Gastrocnemius medialis (tissue), 4 donors: ENCODE measurements around the gene CDH4.

Experiments
- POLR2A ChIP-seq, 2 donors: fragments of 450-650 bp; IDR thresholded peaks; one replicate each; pipeline ENCODE4 v1.6.1; 2017; ENCODE audit warnings: antibody characterized with exemption in 2 of 2, mild to moderate bottlenecking in 2 of 2, moderate library complexity in 2 of 2
- TF ChIP-seq, protein P1 (sequence below), 5 experiments: fragments of 450-650 bp in 3 of 5; fragments of 200-600 bp in 2 of 5; sonication (generic) in 2 of 5; IDR thresholded peaks in 4 of 5; conservative IDR thresholded peaks in 1 of 5; 1 replicate in 4 of 5; 2 replicates in 1 of 5; pipeline ENCODE4 v1.5.1; 2016 to 2019; ENCODE audit warnings: antibody characterized with exemption in 5 of 5, mild to moderate bottlenecking in 3 of 5, moderate library complexity in 3 of 5

DNA sequence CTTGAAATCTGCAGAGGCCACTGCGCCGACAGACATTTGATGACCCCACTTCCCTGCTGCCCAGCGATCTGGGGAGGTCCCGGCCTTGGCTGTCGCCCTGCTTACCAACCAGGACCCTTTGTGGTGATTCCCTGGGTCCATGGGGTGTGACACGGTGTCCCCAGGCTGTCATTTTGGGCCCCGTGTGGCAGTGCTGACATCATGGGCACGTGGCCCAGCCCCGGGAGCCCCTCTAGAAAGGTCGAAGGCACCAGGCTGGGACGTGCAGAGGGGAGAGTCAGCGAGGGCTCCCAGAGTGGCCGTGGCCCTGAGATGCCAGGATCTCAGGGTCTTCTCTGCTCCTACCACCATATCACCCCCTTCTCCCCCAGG is 643.6 kb downstream of the CDH4 start:
- TF ChIP-seq, protein P1, sequence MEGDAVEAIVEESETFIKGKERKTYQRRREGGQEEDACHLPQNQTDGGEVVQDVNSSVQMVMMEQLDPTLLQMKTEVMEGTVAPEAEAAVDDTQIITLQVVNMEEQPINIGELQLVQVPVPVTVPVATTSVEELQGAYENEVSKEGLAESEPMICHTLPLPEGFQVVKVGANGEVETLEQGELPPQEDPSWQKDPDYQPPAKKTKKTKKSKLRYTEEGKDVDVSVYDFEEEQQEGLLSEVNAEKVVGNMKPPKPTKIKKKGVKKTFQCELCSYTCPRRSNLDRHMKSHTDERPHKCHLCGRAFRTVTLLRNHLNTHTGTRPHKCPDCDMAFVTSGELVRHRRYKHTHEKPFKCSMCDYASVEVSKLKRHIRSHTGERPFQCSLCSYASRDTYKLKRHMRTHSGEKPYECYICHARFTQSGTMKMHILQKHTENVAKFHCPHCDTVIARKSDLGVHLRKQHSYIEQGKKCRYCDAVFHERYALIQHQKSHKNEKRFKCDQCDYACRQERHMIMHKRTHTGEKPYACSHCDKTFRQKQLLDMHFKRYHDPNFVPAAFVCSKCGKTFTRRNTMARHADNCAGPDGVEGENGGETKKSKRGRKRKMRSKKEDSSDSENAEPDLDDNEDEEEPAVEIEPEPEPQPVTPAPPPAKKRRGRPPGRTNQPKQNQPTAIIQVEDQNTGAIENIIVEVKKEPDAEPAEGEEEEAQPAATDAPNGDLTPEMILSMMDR (IDR thresholded peaks at IDR 0.05 in 4 of 5, conservative IDR thresholded peaks at IDR 0.05 in 1 of 5) = no peak
- TF ChIP-seq POLR2A (IDR thresholded peaks at IDR 0.05) = no peak
